Inferior parietal cortex (tissue), 1 donor: Measurements from ENCODE around the gene ZNF331.

Source experiments
- DNase-seq: peaks from one replicate; pipeline ENCODE4 v3.0.0-alpha.2; 2016; ENCODE audit errors: extremely low spot score

The ZNF331 gene

GRCh38 chr19:53520547-53521372 is 17.2 kb upstream of the ZNF331 start:
- peak; percentile 99 for DNase-seq

GRCh38 chr19:53521373-53522202 is 16.4 kb upstream of the ZNF331 start:
- no peak for DNase-seq

DNA sequence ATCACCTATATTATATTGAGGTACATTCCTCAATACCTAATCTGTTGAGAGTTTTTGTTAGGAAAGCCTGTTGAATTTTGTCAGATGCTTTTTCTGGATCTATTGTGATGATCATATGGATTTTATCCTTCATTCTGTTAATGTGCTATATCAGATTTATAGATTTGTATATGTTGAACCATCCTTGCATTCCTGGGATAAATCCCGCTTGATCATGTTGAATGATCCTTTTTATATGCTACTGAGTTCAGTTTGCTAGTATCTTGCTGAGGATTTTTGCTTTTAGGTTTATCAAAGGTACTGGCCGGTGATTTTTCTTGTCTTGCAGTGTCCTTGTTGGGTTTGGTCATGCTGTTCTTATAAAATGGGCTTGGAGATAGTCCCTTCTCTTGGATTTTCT is 12.0 kb upstream of the ZNF331 start:
- no peak for DNase-seq

- DNase-seq: no peak
These were observed 7.3 kb upstream of the ZNF331 start for GRCh38 chr19:53530622-53531021.

DNA sequence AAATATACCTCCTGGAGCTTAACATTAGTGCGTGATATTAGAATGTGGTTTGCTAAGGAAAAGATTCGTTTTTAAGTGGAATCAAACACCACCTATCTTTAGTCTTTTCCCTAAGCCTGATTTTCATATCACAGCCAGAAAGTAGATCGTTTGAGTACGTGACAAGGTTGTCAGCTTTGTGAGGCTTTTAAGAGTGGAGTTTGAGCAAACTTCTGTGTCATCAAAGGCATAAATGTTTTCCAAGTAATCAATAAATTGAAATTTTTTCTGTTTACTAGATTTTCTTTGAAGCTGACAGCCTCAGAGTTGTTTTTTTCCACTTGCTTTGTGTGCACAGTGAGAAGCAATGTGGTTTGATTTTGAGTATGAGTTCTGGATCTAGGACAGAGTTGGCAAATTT is 6.5 kb upstream of the ZNF331 start:
- no peak for DNase-seq

GRCh38 chr19:53532362-53532761 is 5.6 kb upstream of the ZNF331 start:
- DNase-seq: no peak

DNA sequence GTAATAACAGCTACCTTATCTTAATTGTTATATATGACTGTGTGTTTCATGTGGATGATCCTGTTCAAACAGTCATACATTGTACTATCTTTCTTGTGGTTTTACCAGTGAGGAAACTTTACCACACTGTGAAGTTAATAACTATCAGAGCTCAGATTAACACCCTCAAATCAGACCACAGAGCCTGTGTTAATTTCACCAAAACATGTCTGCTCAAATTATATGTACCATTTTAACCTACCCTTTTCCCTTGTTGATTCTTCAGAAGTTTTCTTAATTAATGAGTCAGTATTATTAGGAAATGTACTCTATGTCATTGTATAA is 1.8 kb upstream of the ZNF331 start:
- no peak for DNase-seq

GRCh38 chr19:53537121-53537520 is 824 bp upstream of the ZNF331 start:
- no peak for DNase-seq

- DNase-seq: no peak
These were observed 599 bp downstream of the ZNF331 start for GRCh38 chr19:53538378-53539109.

DNA sequence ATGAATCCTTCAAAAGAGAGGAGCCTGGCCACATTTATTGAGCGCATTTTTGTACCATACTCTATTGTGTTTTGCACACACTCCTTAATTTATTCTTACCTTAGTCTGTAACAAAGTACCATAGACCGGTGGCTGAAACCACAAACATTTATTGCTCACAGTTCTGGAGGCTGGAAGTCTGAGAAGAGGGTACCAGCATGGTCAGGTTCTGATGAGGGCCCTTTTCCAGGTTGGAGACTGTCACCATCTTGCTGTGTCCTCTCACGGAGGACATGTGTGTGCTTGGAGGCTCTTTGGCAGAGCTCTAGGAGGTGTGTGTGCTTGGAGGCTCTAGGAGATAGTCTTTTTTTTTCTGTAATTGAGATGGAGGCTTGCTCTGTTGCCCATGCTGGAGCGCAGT is 2.1 kb downstream of the ZNF331 start:
- no peak for DNase-seq

DNA sequence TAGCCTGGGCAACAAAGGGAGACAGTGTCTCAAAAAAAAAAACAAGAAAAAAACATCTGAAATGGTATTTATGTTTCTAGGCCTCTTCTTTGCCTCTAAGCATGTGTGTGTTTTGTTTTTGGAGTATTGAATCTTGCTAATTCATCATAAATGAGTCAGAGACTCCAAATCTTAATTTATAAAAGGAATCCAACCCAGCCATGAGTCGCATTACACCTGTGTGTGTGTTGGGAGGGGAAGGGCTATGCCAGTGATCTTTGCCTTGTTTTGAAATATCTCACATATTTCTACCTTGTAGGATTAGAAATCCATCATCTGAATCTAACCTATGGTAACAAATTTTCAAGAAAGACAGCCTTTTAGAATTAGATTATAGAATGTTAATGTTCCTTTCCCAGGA is 4.0 kb downstream of the ZNF331 start:
- DNase-seq: no peak

DNA sequence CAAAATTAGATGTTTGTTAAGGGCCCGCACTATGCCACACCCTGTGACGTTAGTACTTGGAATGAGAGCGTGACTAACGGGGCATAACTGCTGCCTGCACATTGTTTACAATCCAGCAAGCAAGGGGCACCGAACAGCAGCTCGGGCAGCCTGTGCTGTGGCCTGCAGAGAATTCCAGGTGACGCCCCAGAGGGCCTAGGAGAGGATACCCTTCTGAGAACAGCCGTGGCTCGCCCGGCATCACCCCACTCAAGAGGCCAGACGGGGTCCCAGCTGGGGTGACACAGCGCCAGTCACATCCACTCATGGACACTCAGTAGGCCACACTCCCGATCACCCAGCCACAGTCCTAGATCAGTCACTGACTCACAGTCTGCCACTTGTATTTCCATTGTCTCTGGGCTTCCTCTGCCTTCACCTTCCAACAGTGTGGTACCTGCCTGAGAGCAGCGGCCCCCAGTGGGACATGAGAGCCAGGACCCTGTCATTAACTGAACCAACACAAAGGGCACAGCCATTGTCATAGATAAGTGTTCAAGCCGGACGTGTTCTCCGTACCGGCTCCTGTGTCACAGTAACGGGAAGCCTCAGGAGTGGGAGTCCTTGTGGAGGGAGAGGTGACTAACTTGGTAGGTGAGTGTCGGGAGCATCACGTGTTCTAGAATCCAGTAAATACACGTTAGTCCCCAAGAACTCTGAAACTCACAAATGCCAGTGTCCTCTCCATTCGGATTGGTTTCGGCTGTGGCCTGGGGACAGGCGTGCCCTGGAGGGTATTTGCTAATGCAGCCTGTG is 7.5 kb downstream of the ZNF331 start:
- no peak for DNase-seq

DNA sequence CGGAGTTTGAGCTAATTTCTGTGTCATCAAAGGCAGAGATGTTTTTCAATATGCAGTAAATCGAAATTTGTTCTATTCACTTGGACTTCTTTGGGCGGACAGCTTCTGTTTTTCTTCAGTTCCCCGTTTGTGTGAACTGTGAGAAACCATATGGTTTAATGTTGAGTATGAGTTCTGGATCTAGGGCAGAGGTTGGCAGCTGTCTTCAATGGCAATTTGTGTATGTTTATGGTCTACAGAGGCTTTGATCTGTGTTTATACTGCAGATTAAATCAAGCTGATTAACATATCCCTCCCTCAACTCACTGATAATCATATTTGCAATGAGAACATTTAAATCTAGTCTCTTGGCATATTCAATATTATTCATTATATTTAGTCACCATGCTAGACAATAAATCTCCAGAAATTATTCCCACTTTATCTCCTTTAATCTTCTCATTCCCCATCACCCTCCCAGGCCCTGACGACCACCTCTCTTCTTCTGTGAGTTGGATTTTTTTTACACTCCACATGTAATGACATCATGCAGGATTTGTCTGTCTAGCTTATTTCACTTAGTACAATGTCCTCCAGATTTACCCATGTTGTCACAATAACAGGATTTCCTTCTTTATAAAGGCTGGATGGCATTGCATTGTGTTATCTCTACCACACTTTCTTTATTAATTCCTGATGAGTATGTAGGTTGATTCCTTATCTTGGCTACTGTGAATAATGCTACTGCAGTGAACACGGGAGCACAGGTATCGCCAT is 9.0 kb downstream of the ZNF331 start:
- DNase-seq: no peak

DNA sequence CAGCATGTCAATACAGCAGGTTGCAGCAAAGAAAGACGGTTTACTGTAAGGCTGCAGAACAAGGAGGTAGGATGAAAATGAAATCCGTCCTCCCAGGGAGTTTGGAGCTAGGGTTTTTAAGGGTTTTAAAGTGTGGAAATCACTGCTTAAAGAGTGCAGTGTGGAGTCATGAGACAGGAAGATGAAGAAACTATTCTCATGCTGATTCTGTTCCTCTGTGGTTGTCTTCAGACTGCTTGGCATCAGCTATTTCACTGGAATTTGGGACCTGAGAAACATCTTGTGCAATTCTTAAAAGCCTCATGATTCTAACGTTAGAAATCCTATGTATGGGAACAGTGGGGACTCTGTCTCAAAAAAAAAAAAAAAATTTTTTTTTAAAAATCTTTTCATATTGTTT is 11.4 kb downstream of the ZNF331 start:
- peak; percentile 10 for DNase-seq

GRCh38 chr19:53552001-53552721 is 14.2 kb downstream of the ZNF331 start:
- DNase-seq: peak; percentile 20

- DNase-seq: no peak
These were observed 15.2 kb downstream of the ZNF331 start for GRCh38 chr19:53553156-53553555.

DNA sequence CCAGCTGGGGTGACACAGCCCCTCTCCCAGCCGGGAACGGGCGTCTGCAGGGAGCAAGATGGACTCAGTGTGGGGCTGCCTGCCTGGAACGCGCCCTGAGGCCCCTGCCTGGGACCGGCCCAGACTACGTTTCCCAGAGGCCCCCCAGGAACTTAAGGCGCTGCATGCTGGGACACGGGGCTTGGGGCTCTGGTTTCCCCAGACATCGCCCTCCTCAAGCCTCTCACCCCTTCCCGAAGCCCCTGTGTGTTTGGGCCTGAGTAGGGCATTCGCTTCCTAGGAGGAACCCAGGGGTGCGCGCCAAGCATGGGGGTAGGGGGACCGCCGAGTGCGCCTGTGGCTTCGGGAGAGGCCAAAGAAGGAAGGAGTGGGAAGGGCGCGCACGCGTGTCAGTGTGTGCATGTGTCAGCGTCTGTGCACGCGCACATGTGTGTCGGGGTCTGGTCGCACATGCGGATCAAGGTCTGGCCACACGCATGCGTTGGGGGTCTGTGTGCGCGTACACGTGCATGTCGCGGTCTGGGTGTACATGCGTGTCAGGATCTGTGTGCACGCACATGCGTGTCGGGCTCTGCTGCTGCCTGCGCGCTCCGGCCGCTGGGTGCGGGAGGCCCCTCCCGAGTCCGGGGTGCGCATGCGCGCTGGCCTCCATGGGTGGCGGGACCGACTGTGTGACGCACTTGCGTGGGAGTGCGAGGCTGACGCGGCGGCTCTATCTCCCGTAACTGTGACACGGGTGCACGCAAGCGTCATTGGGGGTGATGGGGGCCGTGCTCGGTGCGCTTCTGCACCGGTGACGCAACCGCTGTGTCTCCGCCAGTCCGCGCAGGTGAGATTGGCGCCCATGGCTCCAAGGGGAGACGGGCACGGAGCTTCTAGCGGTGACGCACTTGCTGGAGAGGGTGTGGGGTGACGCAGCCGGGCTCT is 16.2 kb downstream of the ZNF331 start:
- DNase-seq: peak; percentile 79

- DNase-seq: no peak
These were observed 16.9 kb downstream of the ZNF331 start for GRCh38 chr19:53554804-53555203.

- no peak for DNase-seq
These were observed 17.4 kb downstream of the ZNF331 start for GRCh38 chr19:53555352-53555751.
